K562 (cell line): Measurements from ENCODE around the gene RIPPLY3. TPM values are rescaled to one million over a fixed set of nuclear protein-coding genes. Genes with fewer than 3 reads are reported as not detected.

Experiments used
- ATAC-seq: fragments of 200-7000 bp; cut with Tn5 transposase; 3 replicates; pipeline ENCODE4 v1.9.1; 2020; ENCODE audit warnings: moderate library complexity
- BruUV-seq: library from RNA; stranded (reverse); fragments of 400-500 nt; replicated peaks from 2 replicates; lab custom pipeline; 2021; lab: Mats Ljungman, UMichigan
- CTCF ChIA-PET: fragments of 300-600 bp; formaldehyde crosslinking; extraction: SDS; loops from one replicate; lab custom pipeline; 2021; ENCODE audit warnings: low intra/inter-chr PET ratio; lab: Yijun Ruan, JAX
- POLR2A ChIA-PET: fragments of 300-600, 350-650 bp; sonication (Branson Sonifier 250); formaldehyde crosslinking; extraction: SDS; loops from one replicate; lab custom pipeline; 2021; ENCODE audit warnings: antibody characterized with exemption, inconsistent platforms; lab: Yijun Ruan, JAX
- DNase-seq, 4 experiments: peaks; one replicate each; pipeline versions ENCODE4 v3.0.0 to v3.0.0-alpha.2; 2011 to 2018; ENCODE audit warnings: low spot score in 3 of 4, mixed read lengths in 3 of 4; ENCODE audit errors: extremely low read depth in 1 of 4
- FAIRE-seq: peaks from 2 replicates; lab custom pipeline; 2011; peaks lifted over from hg19 to GRCh38; lab: Jason Lieb, UNC
- H2AFZ ChIP-seq: 2 replicates; pipeline ENCODE4 v1.6.0; 2011; ENCODE audit warnings: low read depth, low read length, control low read depth, inconsistent platforms
- H3K27ac ChIP-seq: fragments of 200-600 bp; 3 replicates; pipeline ENCODE4 v1.8.0; 2011; ENCODE audit warnings: low read depth, mild to moderate bottlenecking, control low read depth, inconsistent platforms, low read length, moderate library complexity, mixed read lengths; ENCODE audit errors: extremely low read depth
- H3K27me3 ChIP-seq, 2 experiments: fragments of 300-600 bp in 1 of 2; 2 replicates in 1 of 2; 3 replicates in 1 of 2; pipeline versions ENCODE4 v1.6.0 to v1.8.0; 2011; ENCODE audit warnings: inconsistent platforms in 2 of 2, low read length in 2 of 2, mild to moderate bottlenecking in 1 of 2, mixed read lengths in 1 of 2, moderate library complexity in 1 of 2; ENCODE audit not compliant: control insufficient read depth in 2 of 2, insufficient read depth in 2 of 2
- H3K36me3 ChIP-seq: fragments of 300-600 bp; 3 replicates; pipeline ENCODE4 v1.8.0; 2011; ENCODE audit warnings: mild to moderate bottlenecking, low read length, inconsistent platforms; ENCODE audit not compliant: control insufficient read depth, insufficient read depth
- H3K4me1 ChIP-seq, 2 experiments: fragments of 200-600 bp in 1 of 2; replicated peaks in 1 of 2; 2 replicates in 1 of 2; 3 replicates in 1 of 2; pipeline versions ENCODE4 v1.5.1 to v1.8.0; 2011; ENCODE audit warnings: inconsistent platforms in 2 of 2, low read length in 2 of 2, mild to moderate bottlenecking in 1 of 2, mixed read lengths in 1 of 2, moderate library complexity in 1 of 2; ENCODE audit not compliant: control insufficient read depth in 2 of 2, insufficient read depth in 2 of 2
- H3K4me2 ChIP-seq: 2 replicates; pipeline ENCODE4 v1.6.1; 2011; ENCODE audit warnings: low read length, control low read depth, inconsistent platforms, mixed read lengths; ENCODE audit not compliant: insufficient read depth
- H3K4me3 ChIP-seq: fragments of 200-600 bp; sonication (generic), shearing (Covaris generic); 2 replicates; pipeline ENCODE4 v1.5.1; 2016; ENCODE audit warnings: control low read depth, inconsistent platforms
- H3K79me2 ChIP-seq: fragments of 200-600 bp; 3 replicates; pipeline ENCODE4 v1.8.0; 2011; ENCODE audit warnings: low read length, inconsistent platforms; ENCODE audit not compliant: control insufficient read depth, insufficient read depth
- H3K9ac ChIP-seq, 2 experiments: 2 replicates each; pipeline versions ENCODE4 v1.6.0 to v1.6.1; 2011; ENCODE audit warnings: low read depth in 2 of 2, low read length in 2 of 2, control low read depth in 1 of 2, inconsistent platforms in 1 of 2, mild to moderate bottlenecking in 1 of 2, mixed read lengths in 1 of 2; ENCODE audit not compliant: insufficient read depth in 1 of 2
- H3K9me1 ChIP-seq: one replicate; pipeline ENCODE4 v1.6.0; 2011; ENCODE audit warnings: inconsistent platforms, mild to moderate bottlenecking, low read length, moderate library complexity; ENCODE audit not compliant: control insufficient read depth, insufficient read depth
- H3K9me3 ChIP-seq: replicated peaks from 2 replicates; pipeline ENCODE4 v1.5.1; 2011; ENCODE audit warnings: low read depth, low read length, inconsistent platforms; ENCODE audit not compliant: control insufficient read depth, insufficient read depth
- H4K20me1 ChIP-seq: replicated peaks from 2 replicates; pipeline ENCODE4 v1.6.1; 2011; ENCODE audit warnings: low read length, inconsistent platforms, mixed read lengths; ENCODE audit not compliant: control insufficient read depth, insufficient read depth
- C11orf30 ChIP-seq: fragments of 450-650 bp; IDR thresholded peaks from 2 replicates; pipeline ENCODE4 v1.6.1; 2016; ENCODE audit warnings: low read depth, mild to moderate bottlenecking
- CCAR2 ChIP-seq: fragments of 200-400 bp; formaldehyde crosslinking; IDR thresholded peaks from 2 replicates; pipeline ENCODE4 v1.6.1; 2017; ENCODE audit warnings: mild to moderate bottlenecking, low read depth, low read length
- CEBPZ ChIP-seq: fragments of 150-350 bp; IDR thresholded peaks from 2 replicates; pipeline ENCODE4 v1.6.1; 2014; ENCODE audit warnings: low read depth, mild to moderate bottlenecking, low read length, borderline replicate concordance
- EZH2 ChIP-seq: IDR thresholded peaks from 2 replicates; pipeline ENCODE4 v1.6.1; 2012; ENCODE audit warnings: low read depth, mild to moderate bottlenecking, inconsistent platforms, low read length, borderline replicate concordance
- GATAD2A ChIP-seq: fragments of 450-650 bp; IDR thresholded peaks from 2 replicates; pipeline ENCODE4 v1.6.1; 2017
- MAZ ChIP-seq, 2 experiments: fragments of 450-650 bp in 1 of 2; sonication (generic) in 1 of 2; formaldehyde crosslinking; IDR thresholded peaks in 1 of 2; conservative IDR thresholded peaks in 1 of 2; 2 replicates each; pipeline versions ENCODE4 v1.4.0 to v1.5.0; 2020; ENCODE audit warnings: mild to moderate bottlenecking in 1 of 2, missing genetic modification reagents in 1 of 2
- MYBL2 ChIP-seq, 2 experiments: fragments of 450-650 bp in 1 of 2; sonication (generic) in 1 of 2; formaldehyde crosslinking in 1 of 2; IDR thresholded peaks; 2 replicates each; pipeline versions ENCODE4 v1.6.1 to v1.8.1; 2017 to 2022; ENCODE audit warnings: borderline replicate concordance in 1 of 2, inconsistent platforms in 1 of 2, low read depth in 1 of 2, mild to moderate bottlenecking in 1 of 2, missing genetic modification reagents in 1 of 2, moderate library complexity in 1 of 2
- NFE2 ChIP-seq: IDR thresholded peaks from 2 replicates; pipeline ENCODE4 v1.6.1; 2014; ENCODE audit warnings: antibody characterized with exemption, low read depth
- PPARD ChIP-seq: fragments of 250-450 bp; sonication (Bioruptor Pico); IDR thresholded peaks from 2 replicates; pipeline ENCODE4 v1.8.0; 2022; ENCODE audit warnings: inconsistent platforms, mild to moderate bottlenecking, moderate library complexity
- RAD51 ChIP-seq: fragments of 450-650 bp; IDR thresholded peaks from 2 replicates; pipeline ENCODE4 v1.7.1; 2016; ENCODE audit warnings: low read depth, mild to moderate bottlenecking, borderline replicate concordance
- THRAP3 ChIP-seq: fragments of 450-650 bp; IDR thresholded peaks from 2 replicates; pipeline ENCODE4 v1.6.1; 2016; ENCODE audit warnings: mild to moderate bottlenecking, inconsistent platforms, borderline replicate concordance
- TRIM28 ChIP-seq: fragments of 450-650 bp; IDR thresholded peaks from 2 replicates; pipeline ENCODE4 v1.6.1; 2017
- YY1 ChIP-seq, 3 experiments: IDR thresholded peaks; 2 replicates each; pipeline ENCODE4 v1.6.1; 2011; ENCODE audit warnings: low read length in 2 of 3, mild to moderate bottlenecking in 2 of 3, moderate library complexity in 2 of 3, borderline replicate concordance in 1 of 3, control low read depth in 1 of 3, low read depth in 1 of 3; ENCODE audit not compliant: insufficient read depth in 3 of 3, insufficient replicate concordance in 2 of 3, control insufficient read depth in 1 of 3, insufficient read length in 1 of 3; ENCODE audit errors: extremely low read depth in 1 of 3
- ZNF184 ChIP-seq: sonication (generic); formaldehyde crosslinking; IDR thresholded peaks from 2 replicates; pipeline ENCODE4 v1.5.0; 2020; ENCODE audit warnings: missing genetic modification reagents
- ZNF232 ChIP-seq: sonication (generic); formaldehyde crosslinking; IDR thresholded peaks from 2 replicates; pipeline ENCODE4 v1.8.0; 2022; ENCODE audit warnings: mild to moderate bottlenecking, missing genetic modification reagents
- ZNF316 ChIP-seq: fragments of 450-650 bp; IDR thresholded peaks from 2 replicates; pipeline ENCODE4 v1.6.1; 2016
- ZNF398 ChIP-seq: fragments of 250-450 bp; sonication (Bioruptor Pico); IDR thresholded peaks from 2 replicates; pipeline ENCODE4 v1.8.0; 2021; ENCODE audit warnings: moderate library complexity, mild to moderate bottlenecking, inconsistent platforms
- ZNF589 ChIP-seq: fragments of 200-800 bp; sonication (Bioruptor generic); IDR thresholded peaks from 2 replicates; pipeline ENCODE4 v1.6.1; 2016; ENCODE audit warnings: low read depth, missing genetic modification characterization, missing compliant biosample characterization
- WGBS: fragments of 100-300 bp; shearing (Covaris generic); methylation state at CpG from one replicate; pipeline ENCODE4 v1.1.6; 2016; ENCODE audit warnings: low coverage, mixed read lengths; ENCODE audit not compliant: insufficient coverage; ENCODE audit errors: missing lambda C conversion rate; 5-methylcytosine and 5-hydroxymethylcytosine counted together
- in situ Hi-C: fragments of 300-500 bp; cut with MboI; formaldehyde crosslinking; loops from 4 replicates; pipeline ENCODE4 v1.15.0; 2018; ENCODE audit warnings: inconsistent platforms, mixed read lengths
- intact Hi-C: fragments of 100-400 bp; cut with micrococcal nuclease; formaldehyde crosslinking; loops from 2 replicates; pipeline ENCODE4 v1.14.2; 2022
- polyA plus RNA-seq, 8 experiments: library from polyadenylated mRNA; depleted of rRNA in 4 of 8; stranded (reverse) in 5 of 8; unstranded in 3 of 8; fragments of >200 nt; fragmentation: Nextera tagmentation in 2 of 8; fragmentation: Illumina TruSeq in 1 of 8; extraction: Ambion mirVana in 2 of 8; extraction: Trizol in 1 of 8; gene quantifications; 2 replicates each; pipeline versions ENCODE4 v1.2.1 to v1.2.3, GENCODE V29; 2011 to 2014; ENCODE audit warnings: inconsistent platforms in 1 of 8, missing spikeins in 1 of 8
- total RNA-seq, 7 experiments: library from RNA; depleted of rRNA in 6 of 7; stranded (reverse); fragments of >200 nt in 6 of 7; fragmentation: Illumina TruSeq in 2 of 7; extraction: Trizol in 2 of 7; gene quantifications; 2 replicates each; pipeline versions ENCODE4 v1.2.1 to v1.2.3, GENCODE V29; 2011 to 2021; ENCODE audit warnings: low replicate concordance in 1 of 7

Gene RIPPLY3
- total and polyA plus RNA-seq, 9 of the 15 experiments (the other 6 are each of a cell fraction or from before 2014, with no cell fraction given), result not detected

- H3K9ac ChIP-seq, result peak overlapping the region in 1 of 2 experiments; percentile 36; a peak in 1 of 4 replicates
- H3K27ac ChIP-seq, result no peak overlapping the region
- no peak for TF ChIP-seq TRIM28
- TF ChIP-seq EZH2, result no peak
- TF ChIP-seq ZNF589 (CRISPR knock-in tag), result no peak
- TF ChIP-seq MYBL2 (IDR thresholded peaks at IDR 0.05; ENCODE audit: low read depth), result no peak
- TF ChIP-seq MYBL2 (CRISPR knock-in tag; IDR thresholded peaks at IDR 0.05; ENCODE audit: borderline replicate concordance), result no peak
- no peak for TF ChIP-seq MAZ (CRISPR knock-in tag; conservative IDR thresholded peaks at IDR 0.05 in 1 of 2, IDR thresholded peaks at IDR 0.05 in 1 of 2)
- no peak for TF ChIP-seq CCAR2
- TF ChIP-seq C11orf30, result peak; percentile 47; the same call in 1 of the 2 replicates
- no peak for TF ChIP-seq RAD51
- no peak for TF ChIP-seq YY1 (IDR thresholded peaks at IDR 0.05; ENCODE audit: borderline replicate concordance in 1 of 3, control insufficient read depth in 1 of 3, extremely low read depth in 1 of 3, insufficient read depth in 3 of 3, insufficient read length in 1 of 3, insufficient replicate concordance in 2 of 3, low read depth in 1 of 3, low read length in 2 of 3)
- TF ChIP-seq ZNF232, result no peak
- peak; percentile 31 for TF ChIP-seq ZNF316
- TF ChIP-seq CEBPZ, result no peak
- no peak for TF ChIP-seq ZNF398 (CRISPR knock-in tag)
- TF ChIP-seq THRAP3, result no peak
- TF ChIP-seq NFE2, result peak; percentile 50
- no peak for TF ChIP-seq PPARD (CRISPR knock-in tag)
- TF ChIP-seq ZNF184 (CRISPR knock-in tag), result no peak
- no peak for TF ChIP-seq GATAD2A
Measured at GRCh38 chr21:37047079-37047478, 40.6 kb downstream of the RIPPLY3 start.

More at GRCh38 chr21:37047079-37047478, 40.6 kb downstream of the RIPPLY3 start:
- ChIA-PET CTCF (interaction anchor here (0.6 kb wide), 1 partner anchor 65 kb away, joined by 3 read pairs; no protein-coding TSS in a partner anchor), POLR2A (interaction anchor here (0.7 to 2.0 kb wide), 4 partner anchors 8 to 222 kb away, joined by 3 to 4 read pairs (median 3); no protein-coding TSS in a partner anchor)
- DNase-seq, result no peak
- H2AFZ ChIP-seq, result peak overlapping the region; percentile 76
- no peaks in the 10 kb centered on the region for H3K36me3 ChIP-seq
- H4K20me1 ChIP-seq, result no peaks in the 10 kb centered on the region
- H3K4me2 ChIP-seq, result no peak overlapping the region
- intact Hi-C loops (no loop called here), in situ Hi-C loops (no loop called here)
- H3K4me1 ChIP-seq, result peaks cover 0 to 11% of the 10 kb centered on the region in 2 experiments; a peak in 3 of 5 replicates
- no peaks in the 10 kb centered on the region for H3K9me1 ChIP-seq
- no peaks in the 10 kb centered on the region for H3K9me3 ChIP-seq
- ATAC-seq, result no peak
- no TSS peak for BruUV-seq
- H3K79me2 ChIP-seq, result no peaks in the 10 kb centered on the region
- WGBS, result 65% methylated on average over 3 of the region's 4 CpGs
- no peaks in the 10 kb centered on the region for H3K27me3 ChIP-seq
- FAIRE-seq, result no peak
- H3K4me3 ChIP-seq, result no peak overlapping the region
